K562 (cell line): Measurements from ENCODE around the gene PTPRT.

ENCODE experiments used
- BRCA1 ChIP-seq, 2 experiments: fragments of 450-650 bp in 1 of 2; sonication (generic) in 1 of 2; formaldehyde crosslinking in 1 of 2; IDR thresholded peaks; 2 replicates each; pipeline versions ENCODE4 v1.5.0 to v1.6.1; 2017 to 2020; ENCODE audit warnings: mild to moderate bottlenecking in 1 of 2, missing genetic modification reagents in 1 of 2
- CTCF ChIP-seq, 3 experiments: IDR thresholded peaks in 2 of 3; conservative IDR thresholded peaks in 1 of 3; 2 replicates each; pipeline ENCODE4 v1.5.1; 2011 to 2012; ENCODE audit warnings: low read length in 3 of 3, mild to moderate bottlenecking in 3 of 3, control low read depth in 2 of 3, improper control_type of control experiment in 1 of 3, inconsistent platforms in 1 of 3, low read depth in 1 of 3, mixed read lengths in 1 of 3, moderate library complexity in 1 of 3; ENCODE audit not compliant: insufficient read depth in 2 of 3
- EP300 ChIP-seq: IDR thresholded peaks from 2 replicates; pipeline ENCODE4 v1.6.1; 2012; ENCODE audit warnings: low read length, improper control_type of control experiment
- FIP1L1 ChIP-seq: fragments of 200-400 bp; formaldehyde crosslinking; IDR thresholded peaks from 2 replicates; pipeline ENCODE4 v1.6.1; 2018; ENCODE audit warnings: mild to moderate bottlenecking, low read depth, low read length; ENCODE audit not compliant: poor library complexity, severe bottlenecking
- NCOA1 ChIP-seq: fragments of 450-650 bp; IDR thresholded peaks from 2 replicates; pipeline ENCODE4 v1.6.1; 2016; ENCODE audit warnings: low read depth
- NELFE ChIP-seq: IDR thresholded peaks from 2 replicates; pipeline ENCODE4 v1.6.1; 2011; ENCODE audit warnings: mild to moderate bottlenecking; ENCODE audit not compliant: insufficient read depth, insufficient read length
- ZC3H8 ChIP-seq: fragments of 450-650 bp; IDR thresholded peaks from 2 replicates; pipeline ENCODE4 v1.6.1; 2017
- ZNF592 ChIP-seq: fragments of 450-650 bp; IDR thresholded peaks from 2 replicates; pipeline ENCODE4 v1.6.1; 2017; ENCODE audit warnings: antibody characterized with exemption, mild to moderate bottlenecking
- TF ChIP-seq, protein P1 (sequence below): fragments of 250-450 bp; sonication (Bioruptor Pico); IDR thresholded peaks from 2 replicates; pipeline ENCODE4 v1.5.0; 2020; ENCODE audit warnings: mild to moderate bottlenecking, borderline replicate concordance

DNA sequence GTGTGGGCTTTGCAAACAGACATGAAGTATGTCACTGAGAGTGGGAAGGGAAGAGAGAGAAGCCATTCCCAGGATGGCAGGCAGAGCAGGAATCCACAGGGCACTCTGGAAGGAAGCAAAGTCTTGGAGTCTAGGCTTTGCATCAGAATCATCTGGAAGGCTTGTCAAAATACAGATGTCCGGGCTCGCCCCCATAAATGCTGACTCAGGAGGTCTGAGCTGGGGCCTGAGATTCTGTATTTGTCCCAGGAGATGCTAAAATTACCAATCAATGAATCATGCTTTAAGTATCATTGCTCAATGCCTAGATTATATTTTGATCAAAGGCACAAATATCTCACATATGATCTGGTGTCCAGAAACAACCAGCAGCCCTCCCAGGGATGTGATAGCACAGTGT, 46.3 kb upstream of the PTPRT start:
- TF ChIP-seq BRCA1 (IDR thresholded peaks at IDR 0.05) (no peak), BRCA1 (CRISPR knock-in tag; IDR thresholded peaks at IDR 0.05) (no peak), NELFE (no peak), EP300 (no peak), NCOA1 (no peak), ZC3H8 (no peak), FIP1L1 (no peak), CTCF (IDR thresholded peaks at IDR 0.05 in 2 of 3, conservative IDR thresholded peaks at IDR 0.05 in 1 of 3; ENCODE audit: insufficient read depth in 2 of 3, low read depth in 1 of 3, low read length in 3 of 3) (no peak), ZNF592 (no peak)
- TF ChIP-seq, protein P1, sequence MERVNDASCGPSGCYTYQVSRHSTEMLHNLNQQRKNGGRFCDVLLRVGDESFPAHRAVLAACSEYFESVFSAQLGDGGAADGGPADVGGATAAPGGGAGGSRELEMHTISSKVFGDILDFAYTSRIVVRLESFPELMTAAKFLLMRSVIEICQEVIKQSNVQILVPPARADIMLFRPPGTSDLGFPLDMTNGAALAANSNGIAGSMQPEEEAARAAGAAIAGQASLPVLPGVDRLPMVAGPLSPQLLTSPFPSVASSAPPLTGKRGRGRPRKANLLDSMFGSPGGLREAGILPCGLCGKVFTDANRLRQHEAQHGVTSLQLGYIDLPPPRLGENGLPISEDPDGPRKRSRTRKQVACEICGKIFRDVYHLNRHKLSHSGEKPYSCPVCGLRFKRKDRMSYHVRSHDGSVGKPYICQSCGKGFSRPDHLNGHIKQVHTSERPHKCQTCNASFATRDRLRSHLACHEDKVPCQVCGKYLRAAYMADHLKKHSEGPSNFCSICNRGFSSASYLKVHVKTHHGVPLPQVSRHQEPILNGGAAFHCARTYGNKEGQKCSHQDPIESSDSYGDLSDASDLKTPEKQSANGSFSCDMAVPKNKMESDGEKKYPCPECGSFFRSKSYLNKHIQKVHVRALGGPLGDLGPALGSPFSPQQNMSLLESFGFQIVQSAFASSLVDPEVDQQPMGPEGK = no peak
